GM21825 (cell line): ENCODE data around the gene OR5A2.
"Not testable (repeated sequence)": the region's sequence is repeated elsewhere in the genome, so short reads cannot be mapped to it uniquely, and the experiment has no call there.

Experiments
- ATAC-seq: cut with Tn5 transposase; IDR thresholded peaks from one replicate; pipeline ENCODE4 v1.9.1; 2021; ENCODE audit warnings: mild to moderate bottlenecking, moderate library complexity; ENCODE audit not compliant: unreplicated experiment

The OR5A2 gene

GRCh38 chr11:59394186-59394585, 32.0 kb downstream of the OR5A2 start:
- ATAC-seq, result no peak

DNA sequence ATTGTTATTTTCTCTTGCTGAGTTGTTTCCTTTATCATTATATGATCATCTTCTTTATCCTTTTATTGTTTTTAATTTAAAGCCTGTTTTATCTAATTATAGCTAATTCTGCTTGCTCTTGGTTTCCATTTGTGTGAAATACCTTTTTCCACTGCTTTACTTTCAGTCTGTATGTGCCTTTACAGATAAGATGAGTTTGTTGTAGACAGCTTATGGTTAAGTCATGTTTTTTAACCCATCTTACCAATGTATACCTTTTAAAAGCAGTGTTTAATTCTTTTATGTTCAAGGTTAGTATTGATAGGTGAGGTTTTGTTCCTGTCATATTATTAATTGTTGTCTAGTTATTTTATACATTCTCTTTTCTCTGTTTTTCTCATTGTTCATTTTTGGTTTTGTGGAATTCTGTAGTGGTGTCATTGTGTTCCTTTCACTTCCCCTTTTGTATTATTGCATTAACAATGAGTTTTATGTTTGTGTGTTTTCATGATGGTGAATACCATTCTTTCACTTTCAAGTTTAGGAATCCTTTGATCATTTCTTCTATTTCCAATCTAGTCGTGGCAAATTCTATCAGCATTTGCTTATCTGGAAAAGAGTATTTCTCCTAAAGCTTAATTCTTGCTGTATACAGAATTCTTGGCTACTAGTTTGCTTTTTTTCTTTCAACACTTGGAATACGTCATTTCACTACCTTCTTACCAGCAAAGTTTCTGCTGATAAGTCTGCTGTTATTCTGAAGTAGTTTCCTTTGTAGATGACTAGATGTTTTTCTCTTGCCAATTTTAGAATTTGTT, 45.8 kb downstream of the OR5A2 start:
- peak; percentile 96 for ATAC-seq

DNA sequence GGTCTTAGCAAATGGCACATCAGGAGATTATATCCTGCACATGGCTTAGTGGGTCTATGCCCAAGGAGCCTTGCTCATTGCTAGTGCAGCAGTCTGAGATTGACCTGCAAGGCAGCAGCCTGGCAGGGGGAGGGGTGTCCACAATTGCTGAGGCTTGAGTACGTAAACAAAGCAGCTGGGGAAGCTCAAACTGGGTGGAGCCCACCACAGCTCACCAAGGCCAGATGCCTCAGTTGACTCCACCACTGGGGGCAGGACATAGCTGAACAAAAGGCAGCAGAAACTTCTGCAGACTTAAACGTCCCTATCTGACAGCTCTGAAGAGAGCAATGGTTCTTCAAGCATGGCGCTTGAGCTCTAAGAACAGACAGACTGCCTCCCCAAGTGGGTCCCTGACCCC, 53.9 kb downstream of the OR5A2 start:
- ATAC-seq, result not testable (repeated sequence)

DNA sequence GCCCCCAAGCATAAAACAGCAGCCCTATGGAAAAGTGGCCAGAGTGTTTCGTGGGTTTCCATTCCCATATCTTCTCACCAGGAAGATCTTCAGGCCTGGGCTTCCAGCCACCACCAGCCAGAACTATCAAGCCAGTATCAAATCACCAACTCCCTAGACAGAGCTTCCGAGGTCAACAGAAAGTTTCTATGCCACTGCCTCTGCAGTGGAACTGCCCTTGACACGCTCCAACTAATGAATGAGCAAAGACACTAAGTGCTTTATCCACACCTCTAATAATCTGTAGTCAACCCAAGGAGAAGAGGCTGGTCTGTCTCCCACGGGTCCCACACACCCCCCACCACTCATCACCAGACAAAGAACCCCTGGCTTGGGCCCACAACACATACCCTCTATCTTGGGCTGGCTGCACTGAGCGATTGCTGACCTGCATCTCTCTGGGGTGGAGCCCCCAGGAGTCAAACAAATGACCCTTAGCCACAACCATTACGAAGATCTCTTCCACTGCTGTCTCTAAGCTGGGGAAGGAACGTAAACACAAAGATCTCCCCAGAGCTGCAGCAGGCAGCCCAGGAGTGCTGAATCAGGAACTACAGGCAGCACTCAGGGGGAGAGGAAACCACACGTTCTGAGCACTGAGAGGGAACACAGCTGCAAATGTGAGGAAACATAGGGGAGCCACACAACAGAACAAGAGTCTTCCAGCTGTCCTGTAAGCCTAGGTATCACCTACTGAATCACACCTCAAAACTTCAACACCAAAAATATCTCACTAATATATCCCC, 57.8 kb downstream of the OR5A2 start:
- no peak for ATAC-seq
